Occipital lobe (tissue), 2 donors: ENCODE results near the gene CAPN8. TPM values are rescaled to one million over a fixed set of nuclear protein-coding genes. Genes with fewer than 3 reads are reported as not detected.

Experiments used
- small RNA-seq: library from RNA; depleted of rRNA; stranded (forward); fragments of <200 nt; gene quantifications from one replicate; pipeline ENCODE3, GENCODE V24; 2014
- total RNA-seq: library from RNA; depleted of rRNA; stranded (reverse); fragments of >200 nt; gene quantifications from one replicate; pipeline ENCODE4 v1.2.3, GENCODE V29; 2014

The CAPN8 gene
- total RNA-seq, 1 donor from 2014 or later = not detected

Small RNA genes within 50 kb of the gene (small RNA-seq; reads per million reads assigned to genes)
- gene RNU6-1248P (not detected), gene SNRPEP10 (not detected)

Other genes with a start within 250 kb of the CAPN8 start
- gene CAPN2, start 46.8 kb upstream of the CAPN8 start, total RNA-seq = 41.5 TPM
- gene TP53BP2, start 180.2 kb upstream of the CAPN8 start, total RNA-seq = 36.3 TPM